Esophagus squamous epithelium (tissue), 4 donors: ENCODE data around the gene ITSN1.

Experiments
- CTCF ChIP-seq, 6 experiments: fragments of 450-650 bp in 4 of 6; fragments of 200-600 bp in 2 of 6; sonication (generic) in 2 of 6; IDR thresholded peaks; one replicate each; pipeline ENCODE4 v1.5.1; 2016 to 2019; ENCODE audit warnings: antibody characterized with exemption in 6 of 6, mild to moderate bottlenecking in 4 of 6, moderate library complexity in 4 of 6
- POLR2A ChIP-seq, 4 donors: fragments of 450-650 bp; IDR thresholded peaks; one replicate each; pipeline ENCODE4 v1.6.1; 2017; ENCODE audit warnings: antibody characterized with exemption in 4 of 4, mild to moderate bottlenecking in 4 of 4, moderate library complexity in 3 of 4

- no peak for TF ChIP-seq CTCF (IDR thresholded peaks at IDR 0.05)
- no peak for TF ChIP-seq POLR2A (IDR thresholded peaks at IDR 0.05)
These were observed 273.9 kb downstream of the ITSN1 start for GRCh38 chr21:33916200-33916567.
